Heart right ventricle (tissue), 16 donors: ENCODE measurements around the gene CKS1B. TPM values are rescaled to one million over a fixed set of nuclear protein-coding genes. Genes with fewer than 3 reads are reported as not detected.
A peak's percentile ranks its signal among the peaks of the same experiment; 100 is the strongest.

Source experiments
- ATAC-seq, 8 donors: fragments of 200-7000 bp; cut with Tn5 transposase; one replicate each; pipeline ENCODE4 v1.9.1; 2020; ENCODE audit warnings: mild to moderate bottlenecking in 8 of 8, moderate library complexity in 8 of 8, moderate number of reproducible peaks in 1 of 8
- DNase-seq, 2 donors: peaks; one replicate each; pipeline ENCODE4 v3.0.0-alpha.2; 2020
- H3K27ac ChIP-seq, 10 donors: fragments of 200-600 bp; sonication (generic) in 2 of 10; one replicate each; pipeline versions ENCODE4 v1.5.0 to v1.8.0; 2020 to 2022; ENCODE audit warnings: mild to moderate bottlenecking in 3 of 10
- H3K27me3 ChIP-seq, 7 donors: fragments of 200-600 bp; one replicate each; pipeline ENCODE4 v1.8.0; 2021 to 2022; ENCODE audit warnings: mild to moderate bottlenecking in 2 of 7
- H3K36me3 ChIP-seq, 9 donors: fragments of 200-600 bp; sonication (generic) in 1 of 9; one replicate each; pipeline versions ENCODE4 v1.5.0 to v1.8.0; 2020 to 2022; ENCODE audit warnings: mild to moderate bottlenecking in 2 of 9
- H3K4me1 ChIP-seq, 9 donors: fragments of 200-600 bp; sonication (generic) in 1 of 9; one replicate each; pipeline versions ENCODE4 v1.5.0 to v1.8.0; 2020 to 2022; ENCODE audit warnings: mild to moderate bottlenecking in 4 of 9
- H3K4me3 ChIP-seq, 10 donors: fragments of 200-600 bp; sonication (generic) in 2 of 10; one replicate each; pipeline versions ENCODE4 v1.5.0 to v1.8.0; 2020 to 2022; ENCODE audit warnings: mild to moderate bottlenecking in 7 of 10, moderate library complexity in 2 of 10
- H3K9me3 ChIP-seq, 11 donors: fragments of 200-600 bp in 10 of 11; sonication (generic) in 2 of 11; one replicate each; pipeline versions ENCODE4 v1.5.0 to v1.8.0; 2013 to 2022; ENCODE audit warnings: mild to moderate bottlenecking in 2 of 11, control low read depth in 1 of 11, moderate library complexity in 1 of 11
- CTCF ChIP-seq, 9 donors: fragments of 200-600 bp; sonication (generic) in 2 of 9; IDR thresholded peaks; one replicate each; pipeline versions ENCODE4 v1.5.0 to v1.8.0; 2021 to 2022; ENCODE audit warnings: antibody characterized with exemption in 9 of 9, mild to moderate bottlenecking in 5 of 9, moderate library complexity in 1 of 9
- WGBS, 2 donors: extraction: QIAGEN DNeasy Blood & Tissue Kit; methylation state at CpG; one replicate each; pipeline ENCODE4 v1.1.7; 2013; ENCODE audit warnings: inconsistent platforms in 1 of 2; 5-methylcytosine and 5-hydroxymethylcytosine counted together
- intact Hi-C, 10 donors: fragments of 100-400 bp; cut with DNase I; formaldehyde crosslinking; loops; one replicate each; pipeline versions ENCODE4 v1.11.1 to v1.14.2; 2022
- polyA plus RNA-seq, 2 donors: library from polyadenylated mRNA; stranded (reverse); fragments of 200-250 nt; gene quantifications; one replicate each; pipeline ENCODE4 v1.2.3, GENCODE V29; 2013
- total RNA-seq, 10 donors: library from RNA; stranded (reverse); fragmentation: NEBNext Ultra II Directional in 3 of 10; extraction: Animal tissue kit (Norgen Biotek cat#: 25700) in 3 of 10; gene quantifications; one replicate each; pipeline versions ENCODE4 v1.2.1 to v1.2.4, GENCODE V29; 2021 to 2023
- donor health status: Arrhythmogenic right ventricular cardiomyopathy.
- donor health status: ischemic (EF 13 %, LVEDD 7.1; RV severe dilation, severe dysfunction).
- donor health status: healthy with polysubstance abuse.
- donor health status: DM: no; HTN: yes; CAD: no.
- donor health status: DM: no; HTN: no; CAD: no.
- donor health status: ischemic (EF 25% LVEDD 6.9; RV normal size, moderate dysfunction).
- donor health status: ischemic (EF 25% LVEDD 5.7; RV mildly dilated, moderate dysfunction).
- donor health status: healthy.
- donor health status: DM: yes; HTN: yes; CAD: no.
- donor health status: Ischemic cardiomyopathy.
- donor health status: ischemic (EF 35%, LVEDD 5.7; RV mildly dilated, moderate dysfunction).
- donor health status: nonischemic (EF 11% LVEDD 7.7; RV severe dilation, severe dysfunction).
- donor health status: DM: yes; HTN: yes; CAD: no.
- donor health status: PGD.
- donor health status: ischemic (EF 29% LVEDD 5.4; RV normal size, mild dysfunction).
- donor health status: nonischemic (EF 23%, LVEDD 6.1; RV moderate dilation, normal function).

Gene CKS1B
- total and polyA plus RNA-seq, 12 donors, result 4.6 to 36.7 (median 17.5) TPM

- WGBS, 2 donors, result 0 to 1% methylated on average over 34 of the region's 34 CpGs
- H3K27me3 ChIP-seq, result no peaks in the 10 kb centered on the region
- H3K36me3 ChIP-seq, result no peaks in the 10 kb centered on the region
- H3K4me1 ChIP-seq, result peaks cover 33 to 75% (median 66%) of the 10 kb centered on the region in 9 donors
- no peak for TF ChIP-seq CTCF (IDR thresholded peaks at IDR 0.05)
- peak; percentile 72 to 79 for DNase-seq
- ATAC-seq, result peak in 7 of 8 donors; percentile 5 to 19 (median 8)
- H3K27ac ChIP-seq, result peak overlapping the region; percentile 90 to 98 (median 96)
- intact Hi-C loops, result loop anchor here in 3 of 10 donors (5.0 to 10.0 kb wide), 3 partner anchors 42 to 61 kb away; partner anchors contain the start of genes ADAM15 (in 1 of the 3), EFNA4 (in 1 of the 3) and PYGO2 (in 1 of the 3)
- no peaks in the 10 kb centered on the region for H3K9me3 ChIP-seq
- peak overlapping the region; percentile 50 to 97 (median 91) for H3K4me3 ChIP-seq
Measured at GRCh38 chr1:155003766-155004351, 29.4 kb downstream of the CKS1B start.

- WGBS, 2 donors, result 24 to 33% methylated on average over 5 of the region's 5 CpGs
- Histone ChIP-seq H3K27ac (peak overlapping the region; percentile 90 to 98 (median 96)), H3K4me1 (peaks cover 29 to 71% (median 60%) of the 10 kb centered on the region in 9 donors), H3K36me3 (no peaks in the 10 kb centered on the region), H3K4me3 (peak overlapping the region; percentile 50 to 97 (median 91)), H3K9me3 (no peaks in the 10 kb centered on the region), H3K27me3 (no peaks in the 10 kb centered on the region)
- intact Hi-C loops, result loop anchor here in 3 of 10 donors (5.0 to 10.0 kb wide), 3 partner anchors 42 to 60 kb away; partner anchors contain the start of genes ADAM15 (in 1 of the 3), EFNA4 (in 1 of the 3) and PYGO2 (in 1 of the 3)
- DNase-seq, result no peak
- no peak for ATAC-seq
- no peak for TF ChIP-seq CTCF (IDR thresholded peaks at IDR 0.05)
Measured at GRCh38 chr1:155004352-155005075, 30.0 kb downstream of the CKS1B start.

- intact Hi-C loops, result loop anchor here in 1 of 10 donors (10.0 kb wide), 1 partner anchor 59 kb away; the partner anchor contains the start of gene EFNA4
Measured at GRCh38 chr1:155005076-155006011, 30.9 kb downstream of the CKS1B start.

More at GRCh38 chr1:155005076-155006011, 30.9 kb downstream of the CKS1B start:
- DNase-seq, result peak; percentile 69 to 80
- Histone ChIP-seq H3K36me3 (no peaks in the 10 kb centered on the region), H3K4me1 (peaks cover 26 to 70% (median 54%) of the 10 kb centered on the region in 9 donors), H3K27me3 (no peaks in the 10 kb centered on the region), H3K9me3 (no peaks in the 10 kb centered on the region), H3K27ac (peak overlapping the region; percentile 90 to 98 (median 96)), H3K4me3 (peak overlapping the region in 8 of 10 donors; percentile 87 to 97 (median 92))
- TF ChIP-seq CTCF (IDR thresholded peaks at IDR 0.05), result no peak
- 43 to 44% methylated on average over 17 of the region's 17 CpGs for WGBS, 2 donors
- ATAC-seq, result peak in 6 of 8 donors; percentile 3 to 25 (median 12)
